GM21786 (cell line): Measurements from ENCODE around the gene GEMIN5.

Experiments used
- ATAC-seq: cut with Tn5 transposase; IDR thresholded peaks from one replicate; pipeline ENCODE4 v1.9.1; 2021; ENCODE audit not compliant: unreplicated experiment

GEMIN5 gene

GRCh38 chr5:154885439-154885838, 52.6 kb downstream of the GEMIN5 start:
- no peak for ATAC-seq

GRCh38 chr5:154884424-154884823, 53.6 kb downstream of the GEMIN5 start:
- no peak for ATAC-seq

GRCh38 chr5:154881986-154882385, 56.0 kb downstream of the GEMIN5 start:
- ATAC-seq, result no peak

GRCh38 chr5:154878642-154879335, 59.2 kb downstream of the GEMIN5 start:
- no peak for ATAC-seq

GRCh38 chr5:154873791-154874331, 64.2 kb downstream of the GEMIN5 start:
- no peak for ATAC-seq

GRCh38 chr5:154871734-154872133, 66.3 kb downstream of the GEMIN5 start:
- no peak for ATAC-seq

GRCh38 chr5:154868702-154869101, 69.3 kb downstream of the GEMIN5 start:
- ATAC-seq, result no peak

GRCh38 chr5:154866841-154867240, 71.2 kb downstream of the GEMIN5 start:
- ATAC-seq, result no peak

GRCh38 chr5:154865466-154866184, 72.4 kb downstream of the GEMIN5 start:
- no peak for ATAC-seq

GRCh38 chr5:154863291-154864080, 74.5 kb downstream of the GEMIN5 start:
- ATAC-seq, result no peak

- ATAC-seq, result no peak
Measured at GRCh38 chr5:154862766-154863165, 75.2 kb downstream of the GEMIN5 start.

- ATAC-seq, result no peak
Measured at GRCh38 chr5:154861946-154862345, 76.1 kb downstream of the GEMIN5 start.

- no peak for ATAC-seq
Measured at GRCh38 chr5:154860765-154861164, 77.2 kb downstream of the GEMIN5 start.

GRCh38 chr5:154860123-154860522, 77.9 kb downstream of the GEMIN5 start:
- no peak for ATAC-seq

- no peak for ATAC-seq
Measured at GRCh38 chr5:154858972-154859871, 78.8 kb downstream of the GEMIN5 start.

- peak; percentile 66 for ATAC-seq
Measured at GRCh38 chr5:154858297-154858971, 79.6 kb downstream of the GEMIN5 start, which contains the start of gene CNOT8. TSS of gene CNOT8 (plus strand) at chr5:154858627. CDS start at chr5:154863279, 4,652 bp downstream.

GRCh38 chr5:154857530-154858296, 80.3 kb downstream of the GEMIN5 start:
- ATAC-seq, result peak; percentile 59

- no peak for ATAC-seq
Measured at GRCh38 chr5:154851351-154851750, 86.7 kb downstream of the GEMIN5 start.
